ENCODE measurements around the gene CEP70. TPM values are rescaled to one million over a fixed set of nuclear protein-coding genes. Genes with fewer than 3 reads are reported as not detected.
"Not testable (repeated sequence)": the region's sequence is repeated elsewhere in the genome, so short reads cannot be mapped to it uniquely, and the experiment has no call there.

CEP70 gene
- total RNA-seq, 1 donor, result 40.7 TPM

- H3K27me3 ChIP-seq (ENCODE audit: insufficient read depth, low read length); H3K4me3 ChIP-seq (ENCODE audit: low read length); H3K9me3 ChIP-seq (ENCODE audit: low read depth, low read length); H3K4me1 ChIP-seq (ENCODE audit: insufficient read depth, low read length): not testable (repeated sequence)
These were observed 31.2 kb downstream of the CEP70 start for GRCh38 chr3:138562902-138563301.

- Histone ChIP-seq H3K4me3 (ENCODE audit: low read length) (no peak overlapping the region), H3K4me1 (ENCODE audit: insufficient read depth, low read length) (no peaks in the 10 kb centered on the region), H3K27me3 (ENCODE audit: insufficient read depth, low read length) (no peaks in the 10 kb centered on the region), H3K9me3 (ENCODE audit: low read depth, low read length) (peaks cover 6% of the 10 kb centered on the region)
These were observed 33.6 kb downstream of the CEP70 start for GRCh38 chr3:138560501-138560900.

GRCh38 chr3:138559134-138559533 lies 34.9 kb downstream of the CEP70 start:
- Histone ChIP-seq H3K4me1 (ENCODE audit: insufficient read depth, low read length) (no peaks in the 10 kb centered on the region), H3K4me3 (ENCODE audit: low read length) (no peak overlapping the region), H3K9me3 (ENCODE audit: low read depth, low read length) (peaks cover 9% of the 10 kb centered on the region), H3K27me3 (ENCODE audit: insufficient read depth, low read length) (no peaks in the 10 kb centered on the region)

GRCh38 chr3:138554775-138555174 lies 39.3 kb downstream of the CEP70 start:
- H3K27me3 ChIP-seq (ENCODE audit: insufficient read depth, low read length); H3K9me3 ChIP-seq (ENCODE audit: low read depth, low read length); H3K4me3 ChIP-seq (ENCODE audit: low read length); H3K4me1 ChIP-seq (ENCODE audit: insufficient read depth, low read length): not testable (repeated sequence)

GRCh38 chr3:138550958-138551357 lies 43.1 kb downstream of the CEP70 start:
- H3K9me3 ChIP-seq (ENCODE audit: low read depth, low read length), result peaks cover 10% of the 10 kb centered on the region
- H3K4me1 ChIP-seq (ENCODE audit: insufficient read depth, low read length); H3K4me3 ChIP-seq (ENCODE audit: low read length); H3K27me3 ChIP-seq (ENCODE audit: insufficient read depth, low read length): not testable (repeated sequence)

GRCh38 chr3:138549179-138549977 lies 44.7 kb downstream of the CEP70 start:
- Histone ChIP-seq H3K4me1 (ENCODE audit: insufficient read depth, low read length) (no peaks in the 10 kb centered on the region), H3K27me3 (ENCODE audit: insufficient read depth, low read length) (no peaks in the 10 kb centered on the region), H3K9me3 (ENCODE audit: low read depth, low read length) (peaks cover 14% of the 10 kb centered on the region), H3K4me3 (ENCODE audit: low read length) (no peak overlapping the region)

- Histone ChIP-seq H3K4me3 (ENCODE audit: low read length) (no peak overlapping the region), H3K4me1 (ENCODE audit: insufficient read depth, low read length) (no peaks in the 10 kb centered on the region), H3K27me3 (ENCODE audit: insufficient read depth, low read length) (no peaks in the 10 kb centered on the region), H3K9me3 (ENCODE audit: low read depth, low read length) (peaks cover 14% of the 10 kb centered on the region)
These were observed 46.6 kb downstream of the CEP70 start for GRCh38 chr3:138547342-138547975.

GRCh38 chr3:138544546-138544945 lies 49.5 kb downstream of the CEP70 start:
- Histone ChIP-seq H3K9me3 (ENCODE audit: low read depth, low read length) (peaks cover 29% of the 10 kb centered on the region), H3K4me1 (ENCODE audit: insufficient read depth, low read length) (no peaks in the 10 kb centered on the region), H3K27me3 (ENCODE audit: insufficient read depth, low read length) (no peaks in the 10 kb centered on the region), H3K4me3 (ENCODE audit: low read length) (no peak overlapping the region)

GRCh38 chr3:138542977-138543376 lies 51.1 kb downstream of the CEP70 start:
- Histone ChIP-seq H3K27me3 (ENCODE audit: insufficient read depth, low read length) (no peaks in the 10 kb centered on the region), H3K9me3 (ENCODE audit: low read depth, low read length) (peaks cover 29% of the 10 kb centered on the region), H3K4me3 (ENCODE audit: low read length) (no peak overlapping the region), H3K4me1 (ENCODE audit: insufficient read depth, low read length) (no peaks in the 10 kb centered on the region)

- H3K4me3 ChIP-seq (ENCODE audit: low read length), result no peak overlapping the region
- H3K9me3 ChIP-seq (ENCODE audit: low read depth, low read length), result peaks cover 18% of the 10 kb centered on the region
- H3K27me3 ChIP-seq (ENCODE audit: insufficient read depth, low read length), result no peaks in the 10 kb centered on the region
- no peaks in the 10 kb centered on the region for H3K4me1 ChIP-seq (ENCODE audit: insufficient read depth, low read length)
These were observed 54.7 kb downstream of the CEP70 start for GRCh38 chr3:138539352-138539751.

- not testable (repeated sequence) for H3K4me1 ChIP-seq (ENCODE audit: insufficient read depth, low read length); H3K27me3 ChIP-seq (ENCODE audit: insufficient read depth, low read length); H3K9me3 ChIP-seq (ENCODE audit: low read depth, low read length); H3K4me3 ChIP-seq (ENCODE audit: low read length)
These were observed 72.6 kb downstream of the CEP70 start for GRCh38 chr3:138521445-138521844.

- H3K4me3 ChIP-seq (ENCODE audit: low read length), result no peak overlapping the region
- no peaks in the 10 kb centered on the region for H3K9me3 ChIP-seq (ENCODE audit: low read depth, low read length)
- H3K27me3 ChIP-seq (ENCODE audit: insufficient read depth, low read length), result no peaks in the 10 kb centered on the region
- H3K4me1 ChIP-seq (ENCODE audit: insufficient read depth, low read length), result no peaks in the 10 kb centered on the region
These were observed 80.8 kb downstream of the CEP70 start for GRCh38 chr3:138513090-138513843.

GRCh38 chr3:138511945-138512344 lies 82.1 kb downstream of the CEP70 start:
- H3K4me1 ChIP-seq (ENCODE audit: insufficient read depth, low read length), result no peaks in the 10 kb centered on the region
- no peak overlapping the region for H3K4me3 ChIP-seq (ENCODE audit: low read length)
- no peaks in the 10 kb centered on the region for H3K9me3 ChIP-seq (ENCODE audit: low read depth, low read length)
- H3K27me3 ChIP-seq (ENCODE audit: insufficient read depth, low read length), result no peaks in the 10 kb centered on the region

GRCh38 chr3:138509586-138509985 lies 84.5 kb downstream of the CEP70 start:
- no peaks in the 10 kb centered on the region for H3K9me3 ChIP-seq (ENCODE audit: low read depth, low read length)
- no peaks in the 10 kb centered on the region for H3K4me1 ChIP-seq (ENCODE audit: insufficient read depth, low read length)
- H3K27me3 ChIP-seq (ENCODE audit: insufficient read depth, low read length), result no peaks in the 10 kb centered on the region
- no peak overlapping the region for H3K4me3 ChIP-seq (ENCODE audit: low read length)

- Histone ChIP-seq H3K9me3 (ENCODE audit: low read depth, low read length) (no peaks in the 10 kb centered on the region), H3K4me1 (ENCODE audit: insufficient read depth, low read length) (no peaks in the 10 kb centered on the region), H3K4me3 (ENCODE audit: low read length) (no peak overlapping the region), H3K27me3 (ENCODE audit: insufficient read depth, low read length) (no peaks in the 10 kb centered on the region)
These were observed 86.5 kb downstream of the CEP70 start for GRCh38 chr3:138507524-138507923.
